Progenitor cell of endocrine pancreas (in vitro differentiated cells): ENCODE data around the gene MED16. TPM values are rescaled to one million over a fixed set of nuclear protein-coding genes. Genes with fewer than 3 reads are reported as not detected.

Experiments used
- DNase-seq: peaks from one replicate; pipeline ENCODE4 v3.0.0; 2021; ENCODE audit warnings: low spot score; ENCODE audit not compliant: unreplicated experiment
- H3K27ac Mint-ChIP-seq: 2 replicates; pipeline ENCODE4 v1.8.0; 2021; ENCODE audit warnings: mild to moderate bottlenecking, moderate library complexity, mixed read lengths
- H3K27me3 Mint-ChIP-seq: 2 replicates; pipeline ENCODE4 v1.8.0; 2021; ENCODE audit warnings: mixed read lengths
- H3K36me3 Mint-ChIP-seq: 2 replicates; pipeline ENCODE4 v1.8.0; 2022; ENCODE audit warnings: mixed read lengths; ENCODE audit not compliant: insufficient read depth
- H3K4me1 Mint-ChIP-seq: 2 replicates; pipeline ENCODE4 v1.8.0; 2021; ENCODE audit warnings: low read depth, mixed read lengths
- H3K4me3 Mint-ChIP-seq: 2 replicates; pipeline ENCODE4 v1.8.0; 2021; ENCODE audit warnings: low read depth, mild to moderate bottlenecking, moderate library complexity, mixed read lengths
- H3K9me3 Mint-ChIP-seq: 2 replicates; pipeline ENCODE4 v1.8.0; 2021; ENCODE audit warnings: low read depth, mixed read lengths
- CTCF ChIP-seq: fragments of 200-600 bp; sonication (generic); IDR thresholded peaks from one replicate; pipeline ENCODE4 v1.5.0; 2021; ENCODE audit warnings: antibody characterized with exemption, mild to moderate bottlenecking; ENCODE audit not compliant: unreplicated experiment
- total RNA-seq: library from RNA; stranded (reverse); gene quantifications from 2 replicates; pipeline ENCODE4 v1.2.1, GENCODE V29; 2021

The MED16 gene
- total RNA-seq, 1 donor from 2014 or later, result 87.2 TPM

DNA sequence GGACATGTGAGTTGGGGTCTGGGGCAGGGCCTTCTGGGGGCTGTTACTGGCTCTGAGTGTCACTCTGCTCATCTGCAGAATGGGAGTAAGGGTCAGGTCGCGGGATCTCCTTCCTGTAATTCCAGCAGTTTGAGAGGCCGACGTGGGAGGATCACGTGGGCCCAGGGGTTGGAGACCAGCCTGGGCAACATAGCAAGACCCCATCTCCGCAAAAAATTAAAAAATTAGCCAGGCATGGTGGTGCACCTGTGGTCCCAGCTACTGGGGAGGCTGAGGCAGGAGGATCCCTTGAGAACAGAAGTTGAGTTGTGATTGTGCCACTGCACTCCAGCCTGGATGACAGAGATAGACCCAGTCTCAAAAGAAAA is 36.9 kb upstream of the MED16 start:
- DNase-seq, result no peak
- no peak for TF ChIP-seq CTCF
- Mint-ChIP-seq H3K4me3 (no peak overlapping the region), H3K4me1 (peaks cover 3% of the 10 kb centered on the region), H3K9me3 (no peaks in the 10 kb centered on the region), H3K27ac (peak overlapping the region; percentile 64), H3K27me3 (no peaks in the 10 kb centered on the region), H3K36me3 (peaks cover 3% of the 10 kb centered on the region)

- H3K27ac Mint-ChIP-seq, result no peak overlapping the region
- DNase-seq, result no peak
Measured at GRCh38 chr19:929203-929890, 36.4 kb upstream of the MED16 start.

GRCh38 chr19:928471-929202 is 35.6 kb upstream of the MED16 start:
- Mint-ChIP-seq H3K36me3 (peaks cover 3% of the 10 kb centered on the region), H3K4me1 (peaks cover 3% of the 10 kb centered on the region), H3K27me3 (no peaks in the 10 kb centered on the region), H3K9me3 (no peaks in the 10 kb centered on the region), H3K4me3 (peak overlapping the region; percentile 87), H3K27ac (peak overlapping the region; percentile 41)
- no peak for DNase-seq
- no peak for TF ChIP-seq CTCF

More at GRCh38 chr19:929203-929890, 36.4 kb upstream of the MED16 start:
- TF ChIP-seq CTCF, result no peak
- Mint-ChIP-seq H3K9me3 (no peaks in the 10 kb centered on the region), H3K4me1 (peaks cover 3% of the 10 kb centered on the region), H3K36me3 (peaks cover 3% of the 10 kb centered on the region), H3K27me3 (no peaks in the 10 kb centered on the region), H3K4me3 (no peak overlapping the region)

- Mint-ChIP-seq H3K4me1 (peaks cover 3% of the 10 kb centered on the region), H3K27ac (peak overlapping the region; percentile 49), H3K27me3 (no peaks in the 10 kb centered on the region), H3K9me3 (no peaks in the 10 kb centered on the region), H3K4me3 (peak overlapping the region; percentile 87), H3K36me3 (peaks cover 3% of the 10 kb centered on the region)
- no peak for TF ChIP-seq CTCF
- no peak for DNase-seq
Measured at GRCh38 chr19:927780-928401, 34.9 kb upstream of the MED16 start.

DNA sequence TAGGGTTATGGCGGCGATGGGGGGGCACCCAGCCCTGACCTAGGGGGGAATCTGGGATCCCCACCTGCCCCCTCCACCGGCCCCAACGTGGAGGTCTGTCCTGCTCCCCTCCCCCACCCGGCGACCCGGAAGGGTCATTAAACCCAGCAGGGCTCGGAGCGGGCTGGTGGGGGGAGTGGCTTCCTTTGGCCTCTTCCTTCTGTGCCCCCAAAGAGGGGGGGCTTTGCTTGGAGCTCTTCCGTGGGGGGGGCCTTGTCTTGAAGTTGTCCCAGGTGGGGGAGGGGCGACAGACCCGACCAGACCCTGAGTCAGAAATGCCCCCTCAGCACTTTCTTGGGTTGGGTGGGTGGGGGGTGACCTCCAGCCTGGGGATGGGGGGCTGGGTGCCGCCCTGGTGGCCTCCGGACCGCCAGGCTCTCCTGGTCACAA is 34.4 kb upstream of the MED16 start:
- peaks cover 1% of the 10 kb centered on the region for H3K4me1 Mint-ChIP-seq
- peak overlapping the region; percentile 33 for H3K27ac Mint-ChIP-seq
- no peaks in the 10 kb centered on the region for H3K27me3 Mint-ChIP-seq
- peak overlapping the region; percentile 87 for H3K4me3 Mint-ChIP-seq
- no peak for DNase-seq
- TF ChIP-seq CTCF, result no peak
- H3K9me3 Mint-ChIP-seq, result no peaks in the 10 kb centered on the region
- H3K36me3 Mint-ChIP-seq, result peaks cover 3% of the 10 kb centered on the region
